Measurements from ENCODE around the gene CDK5RAP2. TPM values are rescaled to one million over a fixed set of nuclear protein-coding genes. Genes with fewer than 3 reads are reported as not detected.

CDK5RAP2 gene
- total RNA-seq, 1 donor from 2014 or later, result 80.0 TPM

DNA sequence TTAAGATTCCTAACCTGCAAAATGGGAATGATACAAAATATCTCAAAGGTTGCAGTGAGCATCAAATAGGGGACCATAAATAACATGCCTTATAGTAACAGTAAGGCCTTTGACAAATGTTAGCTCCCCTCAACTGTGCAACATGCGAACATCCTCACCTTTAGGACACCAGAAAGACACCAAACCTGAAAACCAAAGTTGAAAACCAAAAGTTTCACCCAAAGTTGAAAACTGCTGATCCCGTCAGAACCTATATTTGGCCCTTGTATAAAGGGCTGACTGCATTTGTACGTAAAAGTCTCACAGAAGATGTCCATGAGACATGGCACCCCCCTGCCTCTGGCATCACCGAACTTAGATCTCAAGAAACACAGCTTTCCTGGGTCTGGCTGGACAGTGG lies 12.1 kb downstream of the CDK5RAP2 start:
- POLR2A ChIA-PET, result no interaction called here
- DNase-seq, result no peak
- peaks cover 94% of the 10 kb centered on the region for H3K36me3 Mint-ChIP-seq (ENCODE audit: low read depth)

DNA sequence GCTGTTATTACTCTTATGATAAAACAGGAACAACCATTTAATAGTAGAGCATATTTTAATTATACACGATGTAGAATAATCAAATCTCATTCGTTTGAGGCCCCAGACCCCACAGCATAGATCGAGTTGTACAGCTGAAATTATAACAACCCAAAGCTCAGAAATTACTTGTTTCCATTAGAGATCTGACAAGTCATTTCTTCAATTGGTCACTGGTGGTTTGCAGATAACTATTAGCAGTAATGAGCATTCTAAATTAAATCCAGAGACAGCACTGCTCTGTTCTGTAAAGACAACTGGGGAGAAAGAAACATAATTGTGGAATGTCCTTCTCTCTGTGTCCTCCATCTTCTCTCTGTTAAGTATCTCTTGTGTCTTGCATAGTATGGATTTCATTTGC lies 12.9 kb downstream of the CDK5RAP2 start:
- H3K4me1 Mint-ChIP-seq, result no peaks in the 10 kb centered on the region
- no peak overlapping the region for H3K4me3 Mint-ChIP-seq
- no peaks in the 10 kb centered on the region for H3K9me3 Mint-ChIP-seq
- DNase-seq (no peak), ATAC-seq (ENCODE audit: low read depth) (no peak)
- intact Hi-C loops (cut with micrococcal nuclease), result no loop called here
- H3K27ac Mint-ChIP-seq, result no peak overlapping the region
- ChIA-PET CTCF (no interaction called here), POLR2A (no interaction called here)
- peaks cover 97% of the 10 kb centered on the region for H3K36me3 Mint-ChIP-seq (ENCODE audit: low read depth)
- TF ChIP-seq, protein P1, sequence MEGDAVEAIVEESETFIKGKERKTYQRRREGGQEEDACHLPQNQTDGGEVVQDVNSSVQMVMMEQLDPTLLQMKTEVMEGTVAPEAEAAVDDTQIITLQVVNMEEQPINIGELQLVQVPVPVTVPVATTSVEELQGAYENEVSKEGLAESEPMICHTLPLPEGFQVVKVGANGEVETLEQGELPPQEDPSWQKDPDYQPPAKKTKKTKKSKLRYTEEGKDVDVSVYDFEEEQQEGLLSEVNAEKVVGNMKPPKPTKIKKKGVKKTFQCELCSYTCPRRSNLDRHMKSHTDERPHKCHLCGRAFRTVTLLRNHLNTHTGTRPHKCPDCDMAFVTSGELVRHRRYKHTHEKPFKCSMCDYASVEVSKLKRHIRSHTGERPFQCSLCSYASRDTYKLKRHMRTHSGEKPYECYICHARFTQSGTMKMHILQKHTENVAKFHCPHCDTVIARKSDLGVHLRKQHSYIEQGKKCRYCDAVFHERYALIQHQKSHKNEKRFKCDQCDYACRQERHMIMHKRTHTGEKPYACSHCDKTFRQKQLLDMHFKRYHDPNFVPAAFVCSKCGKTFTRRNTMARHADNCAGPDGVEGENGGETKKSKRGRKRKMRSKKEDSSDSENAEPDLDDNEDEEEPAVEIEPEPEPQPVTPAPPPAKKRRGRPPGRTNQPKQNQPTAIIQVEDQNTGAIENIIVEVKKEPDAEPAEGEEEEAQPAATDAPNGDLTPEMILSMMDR (IDR thresholded peaks at IDR 0.05), result no peak
- H3K27me3 Mint-ChIP-seq, result no peaks in the 10 kb centered on the region

More for the DNA sequence above, 12.1 kb downstream of the CDK5RAP2 start:
- Mint-ChIP-seq H3K4me3 (no peak overlapping the region), H3K27ac (no peak overlapping the region), H3K9me3 (no peaks in the 10 kb centered on the region), H3K27me3 (no peaks in the 10 kb centered on the region), H3K4me1 (no peaks in the 10 kb centered on the region)
- TF ChIP-seq, protein P1 (IDR thresholded peaks at IDR 0.05), result no peak
- intact Hi-C loops (cut with micrococcal nuclease), result no loop called here
- ATAC-seq (ENCODE audit: low read depth), result no peak
- CTCF ChIA-PET, result no interaction called here

DNA sequence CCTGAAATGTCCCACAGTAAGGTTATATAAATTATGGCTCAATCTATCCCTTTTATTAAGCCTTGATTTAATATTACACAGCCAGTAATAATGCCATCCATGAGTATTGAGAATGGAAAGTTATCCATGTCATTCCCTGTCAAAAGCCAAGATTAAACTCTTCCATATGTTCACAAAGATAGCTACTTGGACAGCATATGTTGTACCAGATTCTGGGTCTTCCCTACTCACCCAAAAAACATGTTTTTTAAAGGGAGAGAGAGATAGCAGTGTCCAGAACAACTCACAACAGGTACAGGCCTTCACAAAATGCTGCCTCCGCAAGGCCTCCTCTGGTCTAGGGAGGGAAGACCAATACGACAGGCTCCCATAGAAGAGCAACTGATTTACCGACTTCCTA lies 15.4 kb downstream of the CDK5RAP2 start:
- ChIA-PET POLR2A (interaction anchor here (0.5 kb wide), 1 partner anchor 337 kb away, joined by 4 read pairs; no protein-coding TSS in a partner anchor), CTCF (no interaction called here)
- no peaks in the 10 kb centered on the region for H3K9me3 Mint-ChIP-seq
- no peak overlapping the region for H3K4me3 Mint-ChIP-seq
- intact Hi-C loops (cut with micrococcal nuclease), result no loop called here
- H3K36me3 Mint-ChIP-seq (ENCODE audit: low read depth), result peaks cover 91% of the 10 kb centered on the region
- H3K4me1 Mint-ChIP-seq, result no peaks in the 10 kb centered on the region
- no peak for ATAC-seq (ENCODE audit: low read depth)
- H3K27ac Mint-ChIP-seq, result no peak overlapping the region
- DNase-seq, result no peak
- no peaks in the 10 kb centered on the region for H3K27me3 Mint-ChIP-seq
- TF ChIP-seq, protein P1 (IDR thresholded peaks at IDR 0.05), result no peak

DNA sequence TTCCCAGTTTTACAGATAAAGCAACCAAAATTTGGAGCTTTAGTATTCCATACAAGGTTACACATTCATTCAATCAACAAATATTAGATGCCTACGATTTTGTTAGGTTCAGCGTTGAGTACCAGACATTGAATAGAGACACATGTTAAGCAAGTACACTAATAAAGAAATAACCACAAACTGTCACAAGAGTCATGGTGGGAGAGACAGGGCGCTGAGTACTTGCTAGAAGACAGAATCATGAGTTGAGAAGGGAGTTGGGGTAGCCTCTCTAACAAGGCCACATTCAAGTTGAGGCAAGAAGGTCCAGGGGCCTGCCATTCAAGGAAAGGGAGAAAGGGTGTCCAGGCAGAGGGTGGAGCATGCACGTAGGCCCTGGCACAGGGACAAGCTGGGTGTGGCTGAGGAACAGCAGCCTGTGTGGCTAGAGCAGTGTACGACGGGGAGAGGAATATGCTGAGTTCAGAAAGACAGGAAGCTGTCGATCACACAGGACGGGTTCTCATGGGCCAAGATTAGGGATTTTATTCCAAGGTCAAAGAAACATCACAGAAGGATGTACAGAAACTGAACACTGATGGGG lies 17.0 kb downstream of the CDK5RAP2 start:
- intact Hi-C loops (cut with micrococcal nuclease), result no loop called here
- H3K36me3 Mint-ChIP-seq (ENCODE audit: low read depth), result peaks cover 82% of the 10 kb centered on the region
- no peak overlapping the region for H3K27ac Mint-ChIP-seq
- H3K4me3 Mint-ChIP-seq, result no peak overlapping the region
- CTCF ChIA-PET, result no interaction called here
- DNase-seq (no peak), ATAC-seq (ENCODE audit: low read depth) (no peak)
- H3K27me3 Mint-ChIP-seq, result no peaks in the 10 kb centered on the region
- TF ChIP-seq, protein P1 (IDR thresholded peaks at IDR 0.05), result no peak
- no peaks in the 10 kb centered on the region for H3K9me3 Mint-ChIP-seq
- H3K4me1 Mint-ChIP-seq, result peaks cover 2% of the 10 kb centered on the region
- POLR2A ChIA-PET, result no interaction called here

DNA sequence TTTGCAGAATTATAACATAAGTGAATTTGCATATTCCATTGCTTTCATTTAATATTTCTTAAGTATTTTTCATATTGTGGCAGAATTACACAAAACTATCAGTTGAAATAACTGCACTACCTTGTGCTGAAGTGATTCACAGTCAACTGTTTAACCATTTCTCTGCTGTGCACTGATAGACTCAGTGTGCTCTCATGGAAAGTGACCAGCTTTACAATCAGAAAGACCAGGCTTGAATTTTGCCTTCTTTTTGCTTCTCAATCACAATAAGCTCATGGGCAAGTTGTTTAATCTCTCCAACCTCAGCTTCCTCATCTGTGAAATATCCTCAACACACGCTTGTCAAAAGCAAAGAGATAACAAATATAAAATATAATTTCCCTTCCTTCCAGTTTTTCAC lies 18.3 kb downstream of the CDK5RAP2 start:
- CTCF ChIA-PET, result no interaction called here
- POLR2A ChIA-PET, result no interaction called here
- H3K4me3 Mint-ChIP-seq, result no peak overlapping the region
- H3K27ac Mint-ChIP-seq, result no peak overlapping the region
- intact Hi-C loops (cut with micrococcal nuclease), result no loop called here
- no peaks in the 10 kb centered on the region for H3K9me3 Mint-ChIP-seq
- DNase-seq, result no peak
- H3K4me1 Mint-ChIP-seq, result peaks cover 8% of the 10 kb centered on the region
- TF ChIP-seq, protein P1 (IDR thresholded peaks at IDR 0.05), result no peak
- H3K36me3 Mint-ChIP-seq (ENCODE audit: low read depth), result peaks cover 76% of the 10 kb centered on the region
- no peaks in the 10 kb centered on the region for H3K27me3 Mint-ChIP-seq
- ATAC-seq (ENCODE audit: low read depth), result no peak
